Panc1 (cell line): Measurements from ENCODE around the gene ZDHHC14.

Experiments
- SIN3A ChIP-seq: IDR thresholded peaks from 2 replicates; pipeline ENCODE4 v1.6.1; 2012; ENCODE audit warnings: low read depth, mild to moderate bottlenecking, low read length, moderate library complexity, borderline replicate concordance; ENCODE audit not compliant: insufficient read depth
- TCF7L2 ChIP-seq: IDR thresholded peaks from 2 replicates; pipeline ENCODE4 v1.6.1; 2011; ENCODE audit warnings: mild to moderate bottlenecking, low read depth, low read length, inconsistent platforms
- TF ChIP-seq, protein P1 (sequence below): fragments of 450-650 bp; IDR thresholded peaks from 2 replicates; pipeline ENCODE4 v1.5.1; 2017; ENCODE audit warnings: mild to moderate bottlenecking

DNA sequence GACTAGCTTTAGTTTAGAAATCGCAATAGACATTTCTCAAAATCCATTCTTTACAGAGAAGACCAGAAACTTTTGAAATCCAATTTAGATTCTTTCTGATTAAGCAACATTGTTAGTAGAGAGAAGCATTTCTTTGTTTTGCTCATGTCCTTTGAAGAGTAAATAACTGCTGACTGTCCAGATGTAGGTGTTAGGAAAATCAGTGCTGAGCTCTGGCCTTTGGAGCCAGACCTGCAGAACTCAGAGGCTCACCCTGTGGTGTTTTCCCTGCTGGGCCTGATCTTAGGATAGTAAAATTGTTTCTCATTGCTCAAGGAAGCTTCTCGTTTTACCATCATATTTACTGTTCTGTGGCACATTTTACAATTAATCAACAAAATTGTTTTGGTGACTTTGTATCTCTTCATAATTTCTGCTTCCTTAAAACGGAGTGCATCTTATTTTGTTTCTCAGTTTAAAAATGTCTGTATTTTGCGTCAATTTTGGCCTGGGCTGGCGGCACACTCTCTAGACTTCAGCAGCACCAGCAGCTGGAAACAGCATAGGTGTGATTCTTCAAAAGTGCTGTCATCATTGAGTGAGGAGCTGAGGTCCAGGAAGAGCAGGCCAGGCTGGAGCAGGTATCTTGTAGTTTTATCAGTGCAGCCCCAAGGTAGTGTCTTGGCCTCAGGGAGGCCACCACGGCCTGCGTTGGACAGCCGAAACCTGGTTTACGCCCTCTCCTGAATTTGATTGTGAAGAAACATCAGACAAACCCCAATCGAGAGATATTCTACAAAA is 8.3 kb upstream of the ZDHHC14 start:
- TF ChIP-seq, protein P1, sequence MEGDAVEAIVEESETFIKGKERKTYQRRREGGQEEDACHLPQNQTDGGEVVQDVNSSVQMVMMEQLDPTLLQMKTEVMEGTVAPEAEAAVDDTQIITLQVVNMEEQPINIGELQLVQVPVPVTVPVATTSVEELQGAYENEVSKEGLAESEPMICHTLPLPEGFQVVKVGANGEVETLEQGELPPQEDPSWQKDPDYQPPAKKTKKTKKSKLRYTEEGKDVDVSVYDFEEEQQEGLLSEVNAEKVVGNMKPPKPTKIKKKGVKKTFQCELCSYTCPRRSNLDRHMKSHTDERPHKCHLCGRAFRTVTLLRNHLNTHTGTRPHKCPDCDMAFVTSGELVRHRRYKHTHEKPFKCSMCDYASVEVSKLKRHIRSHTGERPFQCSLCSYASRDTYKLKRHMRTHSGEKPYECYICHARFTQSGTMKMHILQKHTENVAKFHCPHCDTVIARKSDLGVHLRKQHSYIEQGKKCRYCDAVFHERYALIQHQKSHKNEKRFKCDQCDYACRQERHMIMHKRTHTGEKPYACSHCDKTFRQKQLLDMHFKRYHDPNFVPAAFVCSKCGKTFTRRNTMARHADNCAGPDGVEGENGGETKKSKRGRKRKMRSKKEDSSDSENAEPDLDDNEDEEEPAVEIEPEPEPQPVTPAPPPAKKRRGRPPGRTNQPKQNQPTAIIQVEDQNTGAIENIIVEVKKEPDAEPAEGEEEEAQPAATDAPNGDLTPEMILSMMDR: no peak
- TF ChIP-seq TCF7L2 (no peak), SIN3A (no peak)
